CD4-positive, alpha-beta T cell treated with Interleukin-15 for 4 hours (primary cell): ENCODE measurements around the gene CABP1.

Experiments
- DNase-seq: peaks from one replicate; pipeline ENCODE4 v3.0.0-alpha.2; 2020; ENCODE audit warnings: low spot score

Gene CABP1

DNA sequence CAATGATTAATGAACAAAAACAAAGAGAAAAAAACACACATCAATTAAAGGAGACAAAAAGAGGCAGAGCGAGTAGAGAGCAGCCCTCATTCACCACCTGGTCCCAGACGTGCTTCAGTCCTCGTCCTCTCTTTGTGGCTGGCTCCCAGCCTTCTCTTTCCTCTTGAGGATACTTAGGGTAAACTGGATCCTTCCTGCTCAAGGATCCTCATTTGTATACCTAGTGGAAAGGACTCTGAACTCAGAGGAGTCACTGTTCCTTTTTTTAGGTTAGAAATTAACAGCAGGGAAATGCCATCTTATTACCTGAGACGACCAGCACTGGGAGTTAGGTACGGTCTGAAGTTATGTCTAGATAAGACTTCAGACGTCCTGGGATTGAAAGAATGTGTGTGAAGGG is 56.2 kb downstream of the CABP1 start:
- DNase-seq = no peak

GRCh38 chr12:120697344-120697743 is 56.9 kb downstream of the CABP1 start:
- no peak for DNase-seq

- no peak for DNase-seq
These were observed 58.2 kb downstream of the CABP1 start for GRCh38 chr12:120698665-120699064.

DNA sequence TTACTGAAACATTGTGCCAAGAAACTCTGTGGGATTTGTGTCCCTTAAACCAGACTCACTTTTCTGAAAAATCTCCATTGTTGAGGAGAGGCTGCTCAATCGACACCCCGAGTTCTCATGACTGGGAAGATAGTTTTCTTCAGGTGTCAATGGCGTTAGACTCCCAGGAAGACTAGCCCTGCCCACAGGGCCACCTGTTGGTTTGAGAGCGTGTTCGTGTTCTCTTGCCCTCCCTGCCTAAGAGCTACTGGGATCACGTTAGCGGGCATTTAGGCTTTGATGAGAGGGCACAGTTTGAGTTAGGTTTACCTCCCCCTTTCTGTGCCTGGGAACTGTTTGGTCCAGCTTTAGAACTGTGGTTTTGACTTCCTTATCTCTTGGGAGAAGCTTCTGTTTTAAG is 59.1 kb downstream of the CABP1 start:
- DNase-seq = no peak

- no peak for DNase-seq
These were observed 60.5 kb downstream of the CABP1 start for GRCh38 chr12:120700886-120701285.

GRCh38 chr12:120702637-120703036 is 62.2 kb downstream of the CABP1 start:
- no peak for DNase-seq

DNA sequence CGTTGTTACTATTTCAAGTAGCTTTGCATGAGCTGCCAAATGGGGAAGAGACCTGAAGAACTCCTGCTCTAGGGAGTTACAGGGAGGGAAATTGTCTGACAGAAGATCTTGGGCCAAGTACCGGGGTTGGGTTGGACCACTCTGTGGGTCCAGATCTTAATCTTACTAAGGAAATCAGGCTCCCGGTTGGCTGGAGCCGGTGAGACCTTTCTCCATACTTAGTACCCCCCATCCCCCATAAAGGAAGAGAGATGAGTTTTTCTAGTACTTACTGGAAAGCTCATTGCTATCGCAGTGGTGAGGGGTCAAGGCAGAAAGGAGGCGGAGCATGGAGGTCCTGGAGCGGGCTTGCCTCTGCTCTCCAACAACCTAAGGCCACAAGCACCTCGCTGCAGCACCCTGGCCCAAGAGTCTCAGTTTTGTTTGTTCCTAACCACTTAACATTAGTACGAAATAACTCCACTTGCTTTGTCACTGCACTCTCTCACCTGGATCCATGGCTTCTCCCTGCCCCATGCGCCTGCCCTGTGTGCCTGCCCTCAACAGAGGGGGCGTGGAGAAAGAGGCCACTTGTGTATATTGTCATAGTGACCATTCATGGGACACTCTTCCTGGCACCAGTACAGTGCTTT is 63.0 kb downstream of the CABP1 start:
- DNase-seq = no peak

GRCh38 chr12:120705618-120706017 is 65.2 kb downstream of the CABP1 start:
- no peak for DNase-seq

DNA sequence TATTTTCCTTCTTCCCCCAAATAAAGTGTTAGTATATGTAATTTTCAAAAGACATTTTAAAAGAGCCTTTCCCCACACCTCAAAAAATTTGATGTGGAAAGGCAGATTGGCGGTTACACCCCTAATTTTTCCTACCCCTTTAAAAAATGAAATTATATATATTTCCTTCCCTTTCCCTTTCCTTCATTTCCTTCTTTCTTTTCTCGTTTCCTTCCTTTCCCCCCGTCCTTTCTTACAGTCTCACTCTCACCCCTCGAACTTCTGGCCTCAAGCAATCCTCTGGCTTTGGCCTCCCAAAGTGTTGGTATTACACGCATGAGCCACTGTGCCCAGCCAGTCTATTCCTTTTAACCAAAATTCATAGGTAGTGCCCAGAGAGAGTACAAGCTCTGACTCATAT is 65.6 kb downstream of the CABP1 start:
- no peak for DNase-seq

DNA sequence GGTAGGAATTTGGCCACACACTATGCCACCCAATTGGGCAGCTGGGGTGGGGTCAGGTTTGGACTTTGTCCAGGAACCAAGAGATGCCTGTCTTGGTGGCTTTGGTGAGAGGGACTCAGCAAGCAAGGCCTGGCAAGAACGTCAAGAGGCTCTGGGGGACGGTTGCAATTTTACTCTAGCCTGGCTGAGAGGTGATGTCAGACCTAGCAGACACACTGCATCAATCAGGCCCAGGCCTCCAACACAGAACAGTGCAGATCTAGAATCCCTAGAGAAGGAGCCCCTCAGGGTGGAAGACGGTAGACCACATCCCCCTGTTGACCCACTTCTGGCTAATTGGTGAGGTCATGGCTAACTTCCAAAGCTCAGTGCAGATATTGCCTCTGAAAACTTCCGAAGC is 68.2 kb downstream of the CABP1 start:
- no peak for DNase-seq

GRCh38 chr12:120710031-120710804 is 69.8 kb downstream of the CABP1 start, which contains the start of gene UNC119B:
TSS of gene UNC119B (plus strand) at chr12:120710458. CDS start at chr12:120710475, 17 bp downstream.
- peak; percentile 67 for DNase-seq

DNA sequence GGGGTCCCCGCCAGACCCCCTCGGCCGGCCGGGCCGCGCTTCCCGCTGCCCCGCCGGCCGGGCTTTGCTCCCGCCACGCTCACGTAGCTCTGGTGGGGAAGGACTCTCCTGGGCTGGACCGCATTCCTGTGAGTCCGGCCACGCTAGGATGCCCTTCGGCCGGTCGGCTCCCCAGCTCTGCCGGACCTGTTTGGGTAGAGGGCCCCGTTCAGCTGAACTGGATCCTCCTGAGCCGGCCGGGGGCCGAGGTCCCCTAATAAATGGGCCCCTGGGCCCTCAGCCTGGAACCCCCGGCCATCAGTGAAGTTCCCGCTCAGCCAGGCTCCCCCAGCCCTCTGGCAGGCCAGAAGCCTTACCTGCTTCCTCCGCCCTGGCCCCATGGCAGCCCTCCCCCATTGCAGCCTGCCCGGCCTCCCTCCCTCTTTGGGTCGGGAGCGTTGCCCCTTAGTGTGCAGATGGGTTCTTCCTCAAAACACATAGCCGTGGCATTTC is 70.4 kb downstream of the CABP1 start:
- DNase-seq = peak; percentile 24

- no peak for DNase-seq
These were observed 71.0 kb downstream of the CABP1 start for GRCh38 chr12:120711411-120711810.

DNA sequence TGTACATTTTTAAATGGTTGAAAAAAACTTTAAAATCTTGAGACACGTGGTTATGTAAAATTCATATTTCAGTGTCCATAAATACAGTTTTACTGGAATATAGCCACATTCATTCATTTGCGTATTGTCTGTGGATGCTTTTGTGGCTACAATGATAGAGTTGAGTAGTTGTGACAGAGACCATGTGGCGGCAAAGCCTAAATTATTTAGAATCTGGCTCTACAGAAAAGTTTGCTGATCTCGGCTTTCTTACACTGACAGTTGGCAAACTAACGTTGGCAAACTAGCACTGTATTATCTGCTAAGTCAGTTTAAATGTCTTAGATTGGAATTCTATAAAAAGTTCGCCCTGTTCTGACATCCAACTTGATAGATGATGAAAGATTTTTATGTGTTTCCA is 72.2 kb downstream of the CABP1 start:
- DNase-seq = no peak

DNA sequence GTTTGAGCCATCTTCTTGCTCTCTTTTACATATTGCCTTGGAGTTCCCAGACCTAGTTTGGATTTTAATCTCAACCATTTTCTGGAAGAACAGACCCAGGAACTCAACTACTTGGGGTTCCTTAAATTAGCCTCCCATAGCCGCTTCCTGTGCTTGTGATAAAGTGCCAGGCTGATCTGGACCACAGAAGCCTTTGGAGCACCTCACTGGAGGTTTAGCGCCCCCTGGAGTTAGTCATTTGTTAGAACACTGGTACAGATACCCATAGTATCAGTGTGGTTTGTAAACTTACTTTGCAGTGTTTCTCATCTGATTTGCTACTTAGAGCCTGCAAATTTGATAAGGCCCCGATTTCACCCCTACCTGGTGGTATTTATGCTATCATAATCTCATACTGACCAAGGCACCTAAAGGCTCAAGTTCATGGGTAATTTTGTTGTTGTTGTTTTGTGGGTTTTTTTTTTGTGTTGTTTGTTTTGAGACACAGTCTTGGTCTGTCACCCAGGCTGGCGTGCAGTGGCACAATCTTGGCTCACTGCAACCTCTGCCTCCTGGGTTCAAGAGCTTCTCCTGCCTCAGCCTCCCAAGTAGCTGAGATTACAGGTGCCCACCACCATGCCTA is 73.5 kb downstream of the CABP1 start:
- peak; percentile 87 for DNase-seq
